ENCODE results near the gene SLC31A1.

Gene SLC31A1

DNA sequence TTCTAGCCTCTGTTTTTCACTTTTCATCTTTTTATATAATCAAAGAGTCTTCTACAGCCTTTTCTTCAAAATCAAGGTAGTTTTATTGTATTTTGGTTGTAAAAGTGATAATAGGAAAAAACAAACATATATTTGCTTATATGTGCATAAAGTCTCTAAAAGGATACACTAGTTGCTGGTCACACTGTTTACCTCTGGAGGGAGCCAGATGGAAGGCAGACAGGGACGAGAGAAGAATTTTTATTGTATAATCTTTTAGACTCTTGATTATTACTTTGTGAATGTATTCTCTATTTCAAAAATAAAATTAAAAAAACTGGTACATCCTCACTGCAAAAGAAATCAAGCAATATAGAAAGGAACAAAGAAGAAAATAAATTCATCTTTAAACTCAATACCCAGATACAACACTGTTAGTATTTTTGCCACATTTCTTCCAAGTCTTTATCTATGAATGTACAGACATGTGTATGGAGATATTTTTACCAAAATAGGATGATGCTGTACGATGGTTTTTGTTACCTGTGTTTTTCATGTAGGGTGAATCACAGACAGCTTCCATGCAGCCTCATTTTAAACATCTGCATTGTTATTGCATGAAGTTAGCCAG is 88.0 kb downstream of the SLC31A1 start:
- DNase-seq = peak in 1 of 2 donors; percentile 54

DNA sequence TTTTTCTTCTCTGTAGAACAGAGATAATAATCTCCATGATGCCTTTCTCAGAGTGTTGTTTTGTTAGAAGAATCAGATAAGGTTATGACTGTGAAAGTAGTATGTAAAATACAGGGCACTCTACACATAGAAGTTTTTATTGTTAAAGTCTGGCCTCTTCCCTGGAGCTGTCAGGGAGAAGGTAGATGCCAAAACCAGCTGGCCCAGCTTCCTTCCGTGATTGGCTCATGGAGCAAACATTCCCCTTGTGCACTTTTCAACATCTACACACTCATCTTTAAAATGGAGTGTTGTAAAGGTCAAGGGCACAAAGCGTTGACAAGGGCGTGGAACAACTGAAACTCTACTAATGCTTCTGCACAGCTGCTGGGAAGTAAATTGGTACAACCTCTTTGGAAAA is 89.2 kb downstream of the SLC31A1 start:
- no peak for DNase-seq

GRCh38 chr9:113311961-113312360 is 90.6 kb downstream of the SLC31A1 start:
- DNase-seq = no peak

DNA sequence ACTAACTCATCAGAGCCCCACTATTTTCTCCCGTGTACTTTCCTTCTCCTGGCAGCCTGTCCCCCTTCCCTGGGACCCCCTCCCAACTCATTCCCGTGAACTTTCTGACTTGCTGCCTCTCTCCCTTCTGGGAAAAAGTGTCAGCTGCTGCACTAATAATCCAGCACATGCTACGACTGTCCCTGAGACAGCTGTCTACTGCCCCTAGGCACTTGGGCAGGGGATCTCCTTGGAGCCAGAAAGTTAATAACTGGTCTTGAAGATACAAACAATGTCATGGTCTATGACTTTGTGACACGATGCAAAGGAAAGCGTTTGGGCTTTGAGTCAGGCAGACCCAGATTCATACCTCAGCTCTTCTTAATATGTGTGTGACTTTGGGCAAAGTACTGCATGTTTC is 91.9 kb downstream of the SLC31A1 start:
- no peak for DNase-seq

Data from hippocampal formation (tissue), 2 donors.